ENCODE measurements around the gene TMIE. TPM values are rescaled to one million over a fixed set of nuclear protein-coding genes. Genes with fewer than 3 reads are reported as not detected.

Gene TMIE
- total RNA-seq, 1 experiment from 2014 or later = 0.59 TPM

DNA sequence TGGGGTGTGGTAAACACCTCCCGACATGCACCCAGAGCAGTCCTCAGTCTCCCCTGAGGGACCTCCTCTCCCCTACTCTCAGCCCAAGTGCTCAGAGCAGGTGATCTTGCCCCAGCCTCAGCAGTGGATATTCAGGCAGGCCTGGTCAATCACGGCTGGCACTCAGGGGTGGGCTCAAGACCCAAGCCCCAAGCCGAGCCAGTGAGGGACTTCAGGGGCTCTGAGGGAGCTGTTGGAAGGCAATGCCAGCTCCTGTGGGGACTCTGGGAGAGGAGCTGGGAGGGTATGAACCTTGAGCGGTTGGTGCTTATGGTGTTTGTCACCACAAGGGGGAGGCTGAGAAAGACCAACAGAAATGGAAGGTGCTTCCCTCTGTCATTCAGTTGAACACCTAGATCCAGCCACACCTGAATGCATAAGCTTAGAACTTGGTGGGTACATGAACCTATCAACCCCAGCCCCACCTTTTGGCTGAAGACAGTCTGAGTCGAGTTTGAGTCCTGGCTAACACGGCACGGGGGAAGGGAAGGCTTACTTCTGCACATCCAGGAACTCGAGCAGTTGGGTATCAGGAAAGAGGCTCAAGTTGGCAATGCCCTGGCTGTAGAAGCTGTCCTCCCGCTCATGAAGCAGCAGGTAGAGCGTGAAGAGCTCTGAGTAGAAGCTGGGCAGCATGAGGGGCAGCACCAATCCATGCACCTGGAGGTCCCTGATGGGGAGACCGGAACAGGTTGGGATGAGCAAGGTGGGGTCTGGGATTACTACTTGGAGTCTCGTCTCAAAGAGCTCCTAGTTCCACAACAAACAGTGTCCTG is 27.0 kb upstream of the TMIE start:
- Histone ChIP-seq H3K27me3 (ENCODE audit: control insufficient read depth, insufficient read depth, low read length) (no peaks in the 10 kb centered on the region), H3K36me3 (replicated peaks; ENCODE audit: control insufficient read depth, insufficient read depth, low read length) (no peaks in the 10 kb centered on the region), H3K4me3 (ENCODE audit: insufficient read depth, low read depth, low read length) (no peak overlapping the region)
- no peak for DNase-seq

GRCh38 chr3:46675426-46675825 is 25.8 kb upstream of the TMIE start:
- no peak overlapping the region for H3K4me3 ChIP-seq (ENCODE audit: insufficient read depth, low read depth, low read length)
- H3K36me3 ChIP-seq (replicated peaks; ENCODE audit: control insufficient read depth, insufficient read depth, low read length) = no peaks in the 10 kb centered on the region
- no peaks in the 10 kb centered on the region for H3K27me3 ChIP-seq (ENCODE audit: control insufficient read depth, insufficient read depth, low read length)
- DNase-seq = no peak

DNA sequence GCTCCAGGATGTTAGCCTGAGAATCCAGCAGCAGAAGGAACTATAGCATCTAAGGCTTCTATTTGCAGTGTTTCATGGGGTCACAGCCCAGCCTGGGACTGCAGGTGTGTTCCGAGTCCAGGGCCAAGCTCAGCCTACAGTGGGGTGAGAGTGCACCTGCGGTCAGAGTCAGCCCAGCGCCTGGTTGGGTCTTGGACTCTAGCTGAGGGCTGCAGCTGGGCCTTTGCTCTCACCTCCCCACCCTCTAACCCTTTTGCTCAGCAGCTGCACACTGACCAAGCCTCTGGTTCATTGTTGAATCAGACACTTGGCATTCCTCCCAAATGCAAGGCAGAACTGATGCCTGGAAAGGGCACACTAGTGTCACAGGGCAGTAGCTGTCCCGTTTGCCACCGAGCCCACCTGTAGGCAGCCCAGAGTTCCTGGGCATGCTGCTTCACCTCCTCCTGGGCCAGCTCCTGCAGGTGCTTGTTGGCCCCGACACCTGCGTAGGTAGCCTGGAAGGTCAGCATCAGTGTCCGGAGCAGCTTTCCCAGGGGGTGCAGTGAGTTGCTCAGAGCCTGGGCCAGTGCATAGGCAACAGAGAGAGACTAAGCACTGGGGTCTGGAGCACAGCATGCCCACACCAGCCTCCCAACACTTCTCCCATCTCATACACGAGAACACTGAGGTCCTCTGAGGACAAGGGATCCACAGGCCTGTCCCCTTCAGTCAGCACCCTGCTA is 25.2 kb upstream of the TMIE start:
- Histone ChIP-seq H3K4me3 (ENCODE audit: insufficient read depth, low read depth, low read length) (no peak overlapping the region), H3K27me3 (ENCODE audit: control insufficient read depth, insufficient read depth, low read length) (no peaks in the 10 kb centered on the region), H3K36me3 (replicated peaks; ENCODE audit: control insufficient read depth, insufficient read depth, low read length) (no peaks in the 10 kb centered on the region)
- DNase-seq = no peak

DNA sequence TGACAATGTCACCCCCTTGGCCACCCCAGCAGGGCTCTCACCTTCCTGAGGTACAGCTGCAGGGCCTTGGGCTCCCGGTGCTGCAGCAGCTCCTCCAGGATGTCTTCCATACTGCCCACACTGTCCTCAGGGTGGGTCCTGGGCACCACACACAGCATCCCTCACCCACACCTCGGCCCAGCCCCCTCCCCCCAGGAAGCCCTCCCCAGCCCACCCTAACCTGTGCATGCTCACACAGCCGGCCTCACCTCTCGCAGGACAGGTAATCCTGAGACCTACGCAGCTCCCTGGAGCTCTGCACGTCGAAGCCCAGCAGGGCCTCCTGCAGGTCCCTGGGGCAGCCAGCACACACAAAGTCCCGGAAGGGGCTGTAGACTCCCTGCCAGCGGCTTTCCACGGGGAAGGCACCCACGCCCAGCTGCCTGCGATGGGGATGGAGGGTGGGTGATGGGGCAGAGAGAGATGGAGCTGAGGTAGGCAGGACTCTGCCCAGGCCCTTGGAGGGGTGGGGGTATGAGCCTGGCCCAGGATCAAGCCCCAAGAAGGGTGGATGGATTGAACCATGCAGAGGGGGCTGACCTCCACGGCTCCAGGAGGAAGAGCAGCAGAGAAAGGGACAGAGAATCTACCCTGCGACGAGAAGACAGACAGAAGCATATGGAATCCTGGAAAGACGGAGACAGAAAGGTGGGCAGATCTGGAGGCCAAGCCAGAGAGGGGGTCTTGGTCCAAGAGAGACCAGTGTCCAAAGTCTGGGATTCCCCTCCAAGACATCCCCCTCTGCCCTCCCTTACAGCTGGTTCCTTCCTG is 24.4 kb upstream of the TMIE start:
- Histone ChIP-seq H3K27me3 (ENCODE audit: control insufficient read depth, insufficient read depth, low read length) (no peaks in the 10 kb centered on the region), H3K4me3 (ENCODE audit: insufficient read depth, low read depth, low read length) (no peak overlapping the region), H3K36me3 (replicated peaks; ENCODE audit: control insufficient read depth, insufficient read depth, low read length) (no peaks in the 10 kb centered on the region)
- DNase-seq = no peak

DNA sequence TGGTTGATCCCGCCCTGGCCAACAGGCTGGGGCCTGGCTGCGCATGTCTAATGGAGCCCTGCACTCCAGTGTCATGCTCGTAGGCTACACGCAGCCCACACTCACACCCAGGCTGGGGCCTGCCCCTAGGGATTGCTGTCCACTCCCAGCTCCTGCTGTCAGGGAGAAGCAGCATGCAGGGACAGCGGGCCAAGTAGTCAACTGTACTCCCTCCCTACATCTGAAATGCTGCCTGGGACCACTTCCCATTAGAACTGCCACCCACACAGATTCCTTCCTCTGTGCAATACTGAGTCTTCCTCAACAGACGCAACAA is 23.8 kb upstream of the TMIE start:
- no peaks in the 10 kb centered on the region; the same call in 1 of the 2 replicates for H3K36me3 ChIP-seq (replicated peaks; ENCODE audit: control insufficient read depth, insufficient read depth, low read length)

GRCh38 chr3:46678280-46678679 is 22.9 kb upstream of the TMIE start:
- Histone ChIP-seq H3K36me3 (replicated peaks; ENCODE audit: control insufficient read depth, insufficient read depth, low read length) (no peaks in the 10 kb centered on the region; the same call in 1 of the 2 replicates), H3K4me3 (ENCODE audit: insufficient read depth, low read depth, low read length) (no peak overlapping the region), H3K27me3 (ENCODE audit: control insufficient read depth, insufficient read depth, low read length) (no peaks in the 10 kb centered on the region)
- DNase-seq = no peak

More for the DNA sequence above, 23.8 kb upstream of the TMIE start:
- H3K27me3 ChIP-seq (ENCODE audit: control insufficient read depth, insufficient read depth, low read length) = no peaks in the 10 kb centered on the region
- DNase-seq = no peak
- H3K4me3 ChIP-seq (ENCODE audit: insufficient read depth, low read depth, low read length) = no peak overlapping the region

DNA sequence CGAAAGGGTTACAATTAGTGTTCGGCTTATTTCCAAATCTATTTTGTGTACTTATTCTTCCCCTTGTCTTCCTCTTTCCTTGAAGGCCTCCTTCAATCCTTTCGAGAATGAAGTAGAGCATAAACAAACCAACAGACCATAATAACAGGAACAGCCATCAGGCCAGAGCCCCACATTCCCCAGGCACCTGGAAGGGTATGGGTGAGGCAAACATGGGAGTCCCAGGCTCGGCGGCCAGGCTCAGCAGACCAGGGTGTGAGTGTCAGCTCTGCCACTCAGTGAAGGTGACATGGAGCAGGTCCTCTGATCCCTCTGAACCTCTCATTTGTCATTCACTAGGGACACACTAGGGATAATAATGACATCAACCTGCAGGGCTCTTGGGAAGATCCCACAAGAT is 21.5 kb upstream of the TMIE start:
- DNase-seq = no peak
- H3K36me3 ChIP-seq (replicated peaks; ENCODE audit: control insufficient read depth, insufficient read depth, low read length) = no peaks in the 10 kb centered on the region; the same call in 1 of the 2 replicates
- H3K4me3 ChIP-seq (ENCODE audit: insufficient read depth, low read depth, low read length) = no peak overlapping the region
- H3K27me3 ChIP-seq (ENCODE audit: control insufficient read depth, insufficient read depth, low read length) = no peaks in the 10 kb centered on the region

- DNase-seq = no peak
- H3K36me3 ChIP-seq (replicated peaks; ENCODE audit: control insufficient read depth, insufficient read depth, low read length) = no peaks in the 10 kb centered on the region; the same call in 1 of the 2 replicates
- H3K4me3 ChIP-seq (ENCODE audit: insufficient read depth, low read depth, low read length) = no peak overlapping the region
- no peaks in the 10 kb centered on the region for H3K27me3 ChIP-seq (ENCODE audit: control insufficient read depth, insufficient read depth, low read length)
These were observed 20.8 kb upstream of the TMIE start for GRCh38 chr3:46680298-46680826.

DNA sequence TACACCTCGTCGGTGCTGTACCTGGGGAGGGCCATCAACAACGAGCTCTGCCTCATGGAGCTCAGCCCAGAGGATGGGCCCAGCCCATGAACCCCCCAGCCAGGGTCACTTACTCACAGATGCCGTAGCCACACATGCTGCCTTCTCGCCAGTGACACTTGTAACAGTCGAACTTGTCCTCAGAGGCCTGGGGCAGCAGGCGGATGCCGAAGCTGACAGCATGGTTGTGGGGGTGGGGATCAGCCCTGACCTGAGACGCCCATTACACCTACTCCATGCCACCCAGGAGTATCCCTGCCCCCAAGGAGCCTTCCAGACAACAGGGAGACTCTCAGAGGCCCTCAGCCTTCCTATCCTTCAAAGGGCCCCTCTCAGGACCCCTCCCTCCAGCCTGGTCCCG is 19.8 kb upstream of the TMIE start:
- Histone ChIP-seq H3K4me3 (ENCODE audit: insufficient read depth, low read depth, low read length) (no peak overlapping the region), H3K36me3 (replicated peaks; ENCODE audit: control insufficient read depth, insufficient read depth, low read length) (no peaks in the 10 kb centered on the region; the same call in 1 of the 2 replicates), H3K27me3 (ENCODE audit: control insufficient read depth, insufficient read depth, low read length) (no peaks in the 10 kb centered on the region)
- DNase-seq = no peak

- no peaks in the 10 kb centered on the region; the same call in 1 of the 2 replicates for H3K36me3 ChIP-seq (replicated peaks; ENCODE audit: control insufficient read depth, insufficient read depth, low read length)
- no peaks in the 10 kb centered on the region for H3K27me3 ChIP-seq (ENCODE audit: control insufficient read depth, insufficient read depth, low read length)
- no peak for DNase-seq
- no peak overlapping the region for H3K4me3 ChIP-seq (ENCODE audit: insufficient read depth, low read depth, low read length)
These were observed 19.2 kb upstream of the TMIE start for GRCh38 chr3:46681856-46682540.

GRCh38 chr3:46682974-46683373 is 18.2 kb upstream of the TMIE start:
- no peaks in the 10 kb centered on the region; the same call in 1 of the 2 replicates for H3K36me3 ChIP-seq (replicated peaks; ENCODE audit: control insufficient read depth, insufficient read depth, low read length)
- no peak for DNase-seq
- H3K27me3 ChIP-seq (ENCODE audit: control insufficient read depth, insufficient read depth, low read length) = no peaks in the 10 kb centered on the region
- H3K4me3 ChIP-seq (ENCODE audit: insufficient read depth, low read depth, low read length) = no peak overlapping the region

DNA sequence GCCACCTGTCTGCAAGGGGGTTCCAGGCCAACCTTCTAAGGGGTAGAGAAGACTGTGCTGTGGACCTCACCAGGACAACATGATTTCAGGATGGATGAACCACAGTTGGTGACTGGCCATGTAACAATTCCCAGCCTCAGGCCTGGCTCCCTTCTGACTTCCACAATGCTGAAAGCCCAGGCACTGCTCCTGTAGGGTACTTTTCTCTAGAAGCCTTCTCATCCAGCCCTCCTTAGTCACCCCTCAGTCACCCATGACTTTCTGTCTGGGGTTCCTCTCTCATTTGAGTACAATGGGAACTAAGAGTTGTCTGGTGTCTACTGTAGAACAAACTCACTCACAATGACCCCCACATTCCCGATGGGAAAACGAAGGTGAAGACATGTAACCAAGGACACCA is 16.3 kb upstream of the TMIE start:
- H3K4me3 ChIP-seq (ENCODE audit: insufficient read depth, low read depth, low read length) = no peak overlapping the region
- no peaks in the 10 kb centered on the region for H3K27me3 ChIP-seq (ENCODE audit: control insufficient read depth, insufficient read depth, low read length)
- H3K36me3 ChIP-seq (replicated peaks; ENCODE audit: control insufficient read depth, insufficient read depth, low read length) = no peaks in the 10 kb centered on the region; the same call in 1 of the 2 replicates
- no peak for DNase-seq

GRCh38 chr3:46685446-46685845 is 15.7 kb upstream of the TMIE start:
- H3K27me3 ChIP-seq (ENCODE audit: control insufficient read depth, insufficient read depth, low read length) = no peaks in the 10 kb centered on the region
- no peaks in the 10 kb centered on the region; the same call in 1 of the 2 replicates for H3K36me3 ChIP-seq (replicated peaks; ENCODE audit: control insufficient read depth, insufficient read depth, low read length)
- no peak overlapping the region for H3K4me3 ChIP-seq (ENCODE audit: insufficient read depth, low read depth, low read length)

DNA sequence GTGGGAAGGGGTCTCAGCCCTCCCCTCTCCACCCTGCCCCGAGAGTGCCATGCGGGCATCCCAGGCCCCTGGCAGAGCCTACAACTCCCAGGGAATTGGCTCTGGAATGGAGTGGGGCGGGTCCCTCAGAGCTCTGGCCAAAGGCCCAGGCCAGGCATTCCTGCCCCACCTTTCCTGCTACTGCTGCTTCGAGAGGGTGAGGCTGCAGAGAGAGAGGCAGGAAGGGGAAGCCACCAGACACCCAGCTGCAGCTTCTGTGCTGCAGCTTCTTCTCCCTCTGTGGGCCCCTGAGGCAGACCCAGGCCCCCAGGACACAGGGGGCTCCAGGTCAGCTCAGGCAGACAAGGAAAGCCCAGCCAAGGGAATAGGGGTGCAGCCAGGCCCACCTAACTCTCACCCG is 10.4 kb upstream of the TMIE start:
- no peak overlapping the region for H3K4me3 ChIP-seq (ENCODE audit: insufficient read depth, low read depth, low read length)
- peaks cover 20% of the 10 kb centered on the region for H3K27me3 ChIP-seq (ENCODE audit: control insufficient read depth, insufficient read depth, low read length)
- no peak for DNase-seq
- no peaks in the 10 kb centered on the region for H3K36me3 ChIP-seq (replicated peaks; ENCODE audit: control insufficient read depth, insufficient read depth, low read length)

More at GRCh38 chr3:46685446-46685845, 15.7 kb upstream of the TMIE start:
- peak; percentile 69 for DNase-seq

Measured in H7 (cell line).